Renal cortical epithelial cell (primary cell): ENCODE results near the gene ZNF296. TPM values are rescaled to one million over a fixed set of nuclear protein-coding genes. Genes with fewer than 3 reads are reported as not detected.

Source experiments
- DNase-seq: peaks from one replicate; pipeline ENCODE4 v3.0.0-alpha.2; 2011; ENCODE audit warnings: low read depth
- total RNA-seq: library from RNA; depleted of rRNA; stranded (reverse); fragments of >200 nt; gene quantifications from 2 replicates; pipeline ENCODE4 v1.2.3, GENCODE V29; 2014

ZNF296 gene
- total RNA-seq, 1 donor from 2014 or later: 0.65 TPM

GRCh38 chr19:45087531-45087930 is 11.3 kb upstream of the ZNF296 start:
- DNase-seq: no peak

GRCh38 chr19:45086480-45086879 is 10.2 kb upstream of the ZNF296 start:
- no peak for DNase-seq

- no peak for DNase-seq
These were observed 5.9 kb upstream of the ZNF296 start for GRCh38 chr19:45082170-45082569.

- no peak for DNase-seq
These were observed 3.7 kb upstream of the ZNF296 start for GRCh38 chr19:45079911-45080370.

- DNase-seq: peak; percentile 43
These were observed 3.0 kb upstream of the ZNF296 start, which contains the start of gene GEMIN7 for GRCh38 chr19:45079063-45079910. GEMIN7 (plus strand) TSS chr19:45079260; CDS start chr19:45090115, 10,855 bp downstream.

GRCh38 chr19:45078390-45079062 is 2.2 kb upstream of the ZNF296 start:
- DNase-seq: no peak

GRCh38 chr19:45076851-45077730 is 813 bp upstream of the ZNF296 start:
- no peak for DNase-seq

- DNase-seq: peak; percentile 50
These were observed 813 bp downstream of the ZNF296 start for GRCh38 chr19:45075301-45076028.

- DNase-seq: no peak
These were observed 1.5 kb downstream of the ZNF296 start for GRCh38 chr19:45074744-45075300.

- no peak for DNase-seq
These were observed 4.1 kb downstream of the ZNF296 start for GRCh38 chr19:45071969-45072790.

- no peak for DNase-seq
These were observed 4.7 kb downstream of the ZNF296 start for GRCh38 chr19:45071545-45071938.

GRCh38 chr19:45070861-45071544 is 5.3 kb downstream of the ZNF296 start:
- no peak for DNase-seq

- no peak for DNase-seq
These were observed 6.1 kb downstream of the ZNF296 start for GRCh38 chr19:45070214-45070613.

- DNase-seq: no peak
These were observed 7.2 kb downstream of the ZNF296 start for GRCh38 chr19:45069056-45069455.

- DNase-seq: no peak
These were observed 8.2 kb downstream of the ZNF296 start for GRCh38 chr19:45068041-45068440.

- DNase-seq: no peak
These were observed 9.2 kb downstream of the ZNF296 start for GRCh38 chr19:45066921-45067661.

GRCh38 chr19:45063851-45064801 is 12.2 kb downstream of the ZNF296 start:
- no peak for DNase-seq

GRCh38 chr19:45061965-45062364 is 14.3 kb downstream of the ZNF296 start:
- DNase-seq: no peak
